Activated CD8-positive, alpha-beta T cell treated with anti-CD3 and anti-CD28 coated beads, Interleukin-2, amount 10 ng/mL, durations not matched to agents 7 days and 5 days (primary cell): ENCODE results near the gene LRP8. TPM values are rescaled to one million over a fixed set of nuclear protein-coding genes. Genes with fewer than 3 reads are reported as not detected.
A peak's percentile ranks its signal among the peaks of the same experiment; 100 is the strongest.

Source experiments
- ATAC-seq: fragments of 150-1000 bp; cut with Tn5 transposase; one replicate; pipeline ENCODE4 v1.10.0; 2021; ENCODE audit warnings: moderate library complexity
- CTCF ChIA-PET: fragments of 350-600 bp; sonication (Branson Sonifier 250); formaldehyde crosslinking; loops from one replicate; lab custom pipeline; 2021; ENCODE audit warnings: antibody characterized with exemption; lab: Charles Lee
- POLR2A ChIA-PET: fragments of 350-600 bp; sonication (Branson Sonifier 250); formaldehyde crosslinking; loops from one replicate; lab custom pipeline; 2021; ENCODE audit warnings: antibody characterized with exemption; lab: Charles Lee
- DNase-seq: peaks from one replicate; pipeline ENCODE4 v3.0.0-alpha.2; 2020
- H3K27ac Mint-ChIP-seq: one replicate; pipeline ENCODE4 v1.8.0; 2021; ENCODE audit warnings: mild to moderate bottlenecking, mixed read lengths
- H3K27me3 Mint-ChIP-seq: one replicate; pipeline ENCODE4 v1.8.0; 2021; ENCODE audit warnings: low read depth, mixed read lengths
- H3K36me3 Mint-ChIP-seq: one replicate; pipeline ENCODE4 v1.8.0; 2021; ENCODE audit warnings: low read depth, mixed read lengths
- H3K4me1 Mint-ChIP-seq: one replicate; pipeline ENCODE4 v1.8.0; 2021; ENCODE audit warnings: low read depth, mixed read lengths
- H3K4me3 Mint-ChIP-seq: one replicate; pipeline ENCODE4 v1.8.0; 2021; ENCODE audit warnings: mild to moderate bottlenecking, mixed read lengths
- H3K9me3 Mint-ChIP-seq: one replicate; pipeline ENCODE4 v1.8.0; 2022; ENCODE audit warnings: mixed read lengths; ENCODE audit not compliant: insufficient read depth
- total RNA-seq, 2 experiments: library from RNA; stranded (reverse); gene quantifications; one replicate each; pipeline ENCODE4 v1.2.3, GENCODE V29; 2021

The LRP8 gene
- total RNA-seq, 2 experiments from 2014 or later: 62.7 to 71.8 TPM

GRCh38 chr1:53316766-53317581, 10.9 kb downstream of the LRP8 start:
- Mint-ChIP-seq H3K4me3 (no peak overlapping the region), H3K36me3 (peaks cover 44% of the 10 kb centered on the region), H3K9me3 (no peaks in the 10 kb centered on the region), H3K4me1 (peaks cover 14% of the 10 kb centered on the region), H3K27ac (peak overlapping the region; percentile 34), H3K27me3 (no peaks in the 10 kb centered on the region)
- ChIA-PET CTCF (interaction anchor here (1.9 kb wide), 1 partner anchor 76 kb away, joined by 8 read pairs; no protein-coding TSS in a partner anchor), POLR2A (interaction anchor here (2.0 kb wide), 1 partner anchor 8 kb away, joined by 9 read pairs; no protein-coding TSS in a partner anchor)
- ATAC-seq (no peak), DNase-seq (no peak)

GRCh38 chr1:53316424-53316765, 11.5 kb downstream of the LRP8 start:
- H3K9me3 Mint-ChIP-seq: no peaks in the 10 kb centered on the region

GRCh38 chr1:53315456-53316423, 12.1 kb downstream of the LRP8 start:
- peaks cover 43% of the 10 kb centered on the region for H3K36me3 Mint-ChIP-seq
- ChIA-PET CTCF (no interaction called here), POLR2A (interaction anchor here (2.0 kb wide), 1 partner anchor 10 kb away, joined by 9 read pairs; no protein-coding TSS in a partner anchor)
- DNase-seq (no peak), ATAC-seq (no peak)
- no peaks in the 10 kb centered on the region for H3K27me3 Mint-ChIP-seq
- no peaks in the 10 kb centered on the region for H3K9me3 Mint-ChIP-seq
- H3K27ac Mint-ChIP-seq: peak overlapping the region; percentile 68
- H3K4me1 Mint-ChIP-seq: peaks cover 19% of the 10 kb centered on the region
- no peak overlapping the region for H3K4me3 Mint-ChIP-seq

More at GRCh38 chr1:53316424-53316765, 11.5 kb downstream of the LRP8 start:
- ChIA-PET POLR2A (interaction anchor here (2.0 kb wide), 1 partner anchor 9 kb away, joined by 9 read pairs; no protein-coding TSS in a partner anchor), CTCF (no interaction called here)
- no peaks in the 10 kb centered on the region for H3K27me3 Mint-ChIP-seq
- no peak overlapping the region for H3K4me3 Mint-ChIP-seq
- H3K27ac Mint-ChIP-seq: peak overlapping the region; percentile 34
- DNase-seq (no peak), ATAC-seq (no peak)
- H3K36me3 Mint-ChIP-seq: peaks cover 47% of the 10 kb centered on the region
- peaks cover 18% of the 10 kb centered on the region for H3K4me1 Mint-ChIP-seq

- ATAC-seq (no peak), DNase-seq (no peak)
- Mint-ChIP-seq H3K9me3 (no peaks in the 10 kb centered on the region), H3K27ac (no peak overlapping the region), H3K4me1 (peaks cover 25% of the 10 kb centered on the region), H3K4me3 (no peak overlapping the region), H3K27me3 (no peaks in the 10 kb centered on the region), H3K36me3 (peaks cover 40% of the 10 kb centered on the region)
- ChIA-PET POLR2A (interaction anchor here (1.4 kb wide), 1 partner anchor 8 kb away, joined by 4 read pairs; no protein-coding TSS in a partner anchor), CTCF (no interaction called here)
Measured at GRCh38 chr1:53315046-53315445, 12.8 kb downstream of the LRP8 start.

GRCh38 chr1:53314606-53315005, 13.3 kb downstream of the LRP8 start:
- Mint-ChIP-seq H3K27ac (peak overlapping the region; percentile 64), H3K9me3 (no peaks in the 10 kb centered on the region), H3K27me3 (no peaks in the 10 kb centered on the region), H3K4me1 (peaks cover 26% of the 10 kb centered on the region), H3K36me3 (peaks cover 39% of the 10 kb centered on the region), H3K4me3 (no peak overlapping the region)
- ChIA-PET POLR2A (interaction anchor here (1.0 to 1.4 kb wide), 2 partner anchors 8 to 12 kb away, joined by 3 to 4 read pairs; no protein-coding TSS in a partner anchor), CTCF (no interaction called here)
- ATAC-seq (no peak), DNase-seq (no peak)

GRCh38 chr1:53314096-53314495, 13.8 kb downstream of the LRP8 start:
- no peaks in the 10 kb centered on the region for H3K27me3 Mint-ChIP-seq
- peaks cover 37% of the 10 kb centered on the region for H3K36me3 Mint-ChIP-seq
- H3K9me3 Mint-ChIP-seq: no peaks in the 10 kb centered on the region
- ChIA-PET POLR2A (interaction anchor here (1.0 to 1.4 kb wide), 2 partner anchors 9 to 13 kb away, joined by 3 to 4 read pairs; no protein-coding TSS in a partner anchor), CTCF (no interaction called here)
- H3K4me1 Mint-ChIP-seq: peaks cover 30% of the 10 kb centered on the region
- ATAC-seq (no peak), DNase-seq (no peak)
- peak overlapping the region; percentile 64 for H3K27ac Mint-ChIP-seq
- no peak overlapping the region for H3K4me3 Mint-ChIP-seq

- Mint-ChIP-seq H3K4me1 (peaks cover 30% of the 10 kb centered on the region), H3K27me3 (no peaks in the 10 kb centered on the region), H3K36me3 (peaks cover 37% of the 10 kb centered on the region), H3K4me3 (no peak overlapping the region), H3K9me3 (no peaks in the 10 kb centered on the region), H3K27ac (no peak overlapping the region)
- CTCF ChIA-PET: no interaction called here
- no peak for DNase-seq
- ATAC-seq: no peak
- POLR2A ChIA-PET: interaction anchor here (1.0 to 1.4 kb wide), 2 partner anchors 9 to 13 kb away, joined by 3 to 4 read pairs; no protein-coding TSS in a partner anchor
Measured at GRCh38 chr1:53313556-53313955, 14.3 kb downstream of the LRP8 start.

- Mint-ChIP-seq H3K36me3 (peaks cover 32% of the 10 kb centered on the region), H3K4me3 (no peak overlapping the region), H3K4me1 (peaks cover 35% of the 10 kb centered on the region), H3K27me3 (no peaks in the 10 kb centered on the region), H3K9me3 (no peaks in the 10 kb centered on the region), H3K27ac (peak overlapping the region; percentile 61)
- ATAC-seq: no peak
- ChIA-PET CTCF (no interaction called here), POLR2A (interaction anchor here (0.6 kb wide), 1 partner anchor 117 kb away, joined by 3 read pairs; no protein-coding TSS in a partner anchor)
- no peak for DNase-seq
Measured at GRCh38 chr1:53311702-53312305, 16.1 kb downstream of the LRP8 start.

GRCh38 chr1:53310847-53311681, 16.8 kb downstream of the LRP8 start:
- no peak overlapping the region for H3K4me3 Mint-ChIP-seq
- H3K36me3 Mint-ChIP-seq: peaks cover 34% of the 10 kb centered on the region
- H3K9me3 Mint-ChIP-seq: no peaks in the 10 kb centered on the region
- DNase-seq: no peak
- POLR2A ChIA-PET: no interaction called here
- CTCF ChIA-PET: no interaction called here
- ATAC-seq: no peak
- H3K27ac Mint-ChIP-seq: peak overlapping the region; percentile 61
- no peaks in the 10 kb centered on the region for H3K27me3 Mint-ChIP-seq
- H3K4me1 Mint-ChIP-seq: peaks cover 38% of the 10 kb centered on the region

GRCh38 chr1:53309802-53310201, 18.1 kb downstream of the LRP8 start:
- H3K36me3 Mint-ChIP-seq: peaks cover 31% of the 10 kb centered on the region
- no peak for DNase-seq

More at GRCh38 chr1:53309802-53310201, 18.1 kb downstream of the LRP8 start:
- CTCF ChIA-PET: no interaction called here
- Mint-ChIP-seq H3K27me3 (no peaks in the 10 kb centered on the region), H3K4me3 (no peak overlapping the region), H3K27ac (peak overlapping the region; percentile 25), H3K4me1 (peaks cover 38% of the 10 kb centered on the region), H3K9me3 (no peaks in the 10 kb centered on the region)
- POLR2A ChIA-PET: no interaction called here
- ATAC-seq: no peak
